WERI-Rb-1 (cell line): ENCODE data around the gene PRR19.

Experiments
- DNase-seq: peaks from one replicate; pipeline ENCODE4 v3.0.0-alpha.2; 2020
- H3K27ac ChIP-seq: fragments of 250-450 bp; sonication (Bioruptor Pico); 2 replicates; pipeline ENCODE4 v1.5.1; 2020; ENCODE audit warnings: mild to moderate bottlenecking, moderate library complexity
- H3K27me3 ChIP-seq: fragments of 250-450 bp; sonication (Bioruptor Pico); 2 replicates; pipeline ENCODE4 v1.5.1; 2021; ENCODE audit warnings: mild to moderate bottlenecking, low read depth, moderate library complexity; ENCODE audit not compliant: insufficient read depth, severe bottlenecking
- H3K36me3 ChIP-seq: fragments of 250-450 bp; sonication (Bioruptor Pico); 2 replicates; pipeline ENCODE4 v1.5.1; 2020; ENCODE audit warnings: mild to moderate bottlenecking, moderate library complexity
- H3K4me3 ChIP-seq: 2 replicates; pipeline ENCODE4 v1.5.1; 2011; ENCODE audit warnings: low read depth, mild to moderate bottlenecking, control low read depth, low read length
- H3K9me3 ChIP-seq: fragments of 250-450 bp; sonication (Bioruptor Pico); 2 replicates; pipeline ENCODE4 v1.5.1; 2021; ENCODE audit warnings: mild to moderate bottlenecking, moderate library complexity; ENCODE audit not compliant: severe bottlenecking
- TF ChIP-seq, protein P1 (sequence below): IDR thresholded peaks from 2 replicates; pipeline ENCODE4 v1.5.1; 2011; ENCODE audit warnings: low read depth, mild to moderate bottlenecking, control low read depth, inconsistent platforms, low read length

Gene PRR19, protein sequence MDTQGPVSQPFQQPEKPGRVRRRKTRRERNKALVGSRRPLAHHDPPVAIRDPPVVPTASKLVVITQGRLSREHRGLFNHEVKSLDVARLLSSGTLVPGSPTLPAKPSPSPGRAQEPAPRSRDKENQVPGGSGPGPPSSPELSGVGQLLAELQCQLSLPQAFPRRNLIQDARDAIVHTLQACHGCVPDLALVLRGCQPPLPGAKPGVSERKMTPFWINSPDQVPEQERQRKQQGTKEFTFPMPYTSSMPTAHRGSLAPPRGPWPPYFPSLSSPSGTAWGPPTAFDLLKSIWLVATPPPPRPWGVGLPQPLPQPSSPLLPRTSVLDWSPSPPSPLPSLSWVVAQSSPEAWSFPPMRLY

DNA sequence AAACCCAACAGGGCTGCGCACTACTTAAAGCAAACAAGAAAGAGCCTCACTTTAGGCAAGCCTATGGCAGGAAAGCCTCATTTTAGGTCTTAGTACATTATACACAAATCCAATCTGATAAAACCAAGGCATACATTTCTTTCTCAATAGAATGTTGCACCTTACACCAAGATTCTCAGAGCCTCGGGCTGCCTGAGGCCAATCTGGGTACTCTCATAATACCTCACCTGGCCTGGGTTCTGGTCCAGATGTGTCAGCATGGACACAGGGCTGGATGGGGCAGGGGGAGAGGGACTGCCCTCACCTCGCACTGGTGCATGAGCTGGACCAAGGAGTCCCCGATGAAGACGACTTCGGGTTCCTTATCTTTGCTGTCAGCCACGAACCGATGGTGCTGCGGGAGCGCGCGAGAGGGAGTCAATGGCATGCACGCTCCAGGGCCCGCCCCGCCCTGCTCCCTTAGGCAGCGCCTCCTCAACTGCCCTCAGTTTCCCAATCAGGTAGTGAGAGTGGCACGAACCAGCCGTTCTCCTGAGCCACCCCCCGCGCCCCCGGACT, at the start of gene PRR19:
Gene PRR19 (plus strand): TSS at position 487 of the 558 bp plus-strand sequence. CDS start 7,453 bp downstream, outside the sequence.
- no peak for DNase-seq
- H3K27me3 ChIP-seq = no peaks in the 10 kb centered on the region
- H3K36me3 ChIP-seq = peaks cover 31% of the 10 kb centered on the region

DNA sequence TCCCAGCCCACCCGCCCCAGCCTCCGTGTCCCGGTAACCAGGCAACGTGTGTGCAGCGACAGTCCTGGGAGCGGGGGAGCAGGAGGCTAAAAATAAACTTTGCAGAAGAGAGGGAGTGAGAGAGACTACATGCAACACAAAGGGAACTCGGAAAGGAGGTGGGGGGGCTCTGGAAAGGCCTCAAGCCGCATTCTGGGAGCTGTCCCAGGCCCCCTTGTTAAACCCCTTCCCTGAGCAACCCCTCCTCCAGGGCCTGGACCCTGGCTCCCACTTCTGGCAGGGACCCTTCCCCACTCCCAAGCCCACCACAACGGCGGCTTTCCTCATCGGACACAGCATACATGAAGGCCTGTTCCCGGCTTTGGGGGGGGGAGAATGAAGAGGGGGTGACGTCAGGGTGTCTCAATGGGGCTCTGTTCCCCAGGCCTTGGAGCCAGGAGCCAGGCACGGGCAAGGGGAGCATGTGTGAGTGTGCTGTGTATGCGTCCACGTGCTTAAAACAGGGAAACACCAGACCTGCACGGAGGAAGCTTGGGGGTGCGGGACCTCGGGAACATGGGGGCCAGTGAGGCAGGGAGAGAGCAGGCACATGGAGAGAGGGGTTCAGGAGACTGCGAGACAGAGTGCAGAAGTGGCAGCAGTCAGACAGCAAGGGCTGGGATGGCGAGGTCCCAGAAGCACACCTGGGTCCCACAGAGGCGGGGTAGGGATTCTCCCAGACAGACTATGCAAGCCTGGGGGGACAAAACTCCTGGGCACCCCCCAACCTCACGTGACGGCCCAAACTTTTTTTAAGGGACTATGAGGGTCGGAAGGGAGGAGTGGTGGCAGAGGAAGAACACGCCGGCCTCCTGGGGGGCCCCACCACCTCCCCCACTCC, 49.3 kb upstream of the PRR19 start:
- peak overlapping the region; percentile 68 for H3K4me3 ChIP-seq
- peak overlapping the region; percentile 42 for H3K27ac ChIP-seq
- no peak for DNase-seq
- peaks cover 20% of the 10 kb centered on the region for H3K36me3 ChIP-seq
- TF ChIP-seq, protein P1, sequence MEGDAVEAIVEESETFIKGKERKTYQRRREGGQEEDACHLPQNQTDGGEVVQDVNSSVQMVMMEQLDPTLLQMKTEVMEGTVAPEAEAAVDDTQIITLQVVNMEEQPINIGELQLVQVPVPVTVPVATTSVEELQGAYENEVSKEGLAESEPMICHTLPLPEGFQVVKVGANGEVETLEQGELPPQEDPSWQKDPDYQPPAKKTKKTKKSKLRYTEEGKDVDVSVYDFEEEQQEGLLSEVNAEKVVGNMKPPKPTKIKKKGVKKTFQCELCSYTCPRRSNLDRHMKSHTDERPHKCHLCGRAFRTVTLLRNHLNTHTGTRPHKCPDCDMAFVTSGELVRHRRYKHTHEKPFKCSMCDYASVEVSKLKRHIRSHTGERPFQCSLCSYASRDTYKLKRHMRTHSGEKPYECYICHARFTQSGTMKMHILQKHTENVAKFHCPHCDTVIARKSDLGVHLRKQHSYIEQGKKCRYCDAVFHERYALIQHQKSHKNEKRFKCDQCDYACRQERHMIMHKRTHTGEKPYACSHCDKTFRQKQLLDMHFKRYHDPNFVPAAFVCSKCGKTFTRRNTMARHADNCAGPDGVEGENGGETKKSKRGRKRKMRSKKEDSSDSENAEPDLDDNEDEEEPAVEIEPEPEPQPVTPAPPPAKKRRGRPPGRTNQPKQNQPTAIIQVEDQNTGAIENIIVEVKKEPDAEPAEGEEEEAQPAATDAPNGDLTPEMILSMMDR = no peak
- H3K27me3 ChIP-seq = no peaks in the 10 kb centered on the region
- no peaks in the 10 kb centered on the region for H3K9me3 ChIP-seq

More for the DNA sequence above, at the start of gene PRR19:
- H3K4me3 ChIP-seq = peak within 1 kb of the TSS; percentile 84
- TF ChIP-seq, protein P1 = no peak
- peak within 1 kb of the TSS; percentile 92 for H3K27ac ChIP-seq
- H3K9me3 ChIP-seq = no peaks in the 10 kb centered on the region

DNA sequence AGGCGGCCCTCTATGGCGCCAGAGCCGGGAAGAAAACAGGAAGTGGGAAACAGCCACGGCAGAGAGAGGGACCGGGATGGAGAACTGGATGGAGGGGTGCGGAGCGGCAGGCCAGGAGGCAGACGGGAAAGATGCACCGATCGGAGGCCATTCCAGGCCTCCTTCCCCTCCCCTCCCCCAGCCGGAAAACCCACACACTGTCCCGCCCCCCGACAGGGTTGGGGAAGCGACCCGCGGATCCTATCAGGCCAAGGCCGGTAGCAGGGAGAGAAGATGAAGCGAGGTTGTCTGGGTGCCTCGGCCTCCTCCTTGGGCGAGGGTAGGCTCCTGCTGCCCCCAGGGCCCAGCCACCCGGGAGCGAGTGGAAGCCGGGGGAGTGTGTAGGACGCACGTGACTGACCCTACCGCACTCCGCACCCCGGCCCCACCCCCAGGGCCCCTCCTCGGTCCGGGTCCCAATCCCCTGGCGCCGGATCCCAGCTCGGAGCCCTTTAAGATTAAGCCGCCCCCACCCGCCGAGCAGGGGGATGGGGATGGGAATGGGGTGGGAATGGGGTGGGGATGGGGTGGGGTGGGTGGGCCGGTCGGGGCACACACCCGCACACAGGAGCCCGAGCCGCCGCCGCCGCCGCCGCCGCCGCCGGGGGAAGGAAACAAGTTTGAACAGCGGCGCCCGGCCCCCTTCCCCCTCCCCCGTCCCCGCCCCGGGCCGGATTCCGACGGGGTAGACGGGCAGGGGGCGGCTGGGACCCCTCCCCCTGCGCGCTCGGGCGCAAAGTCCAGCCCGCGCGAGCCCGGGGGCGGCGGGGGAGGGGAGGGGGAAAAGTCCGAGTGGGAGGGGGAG, 48.5 kb upstream of the PRR19 start:
- no peaks in the 10 kb centered on the region for H3K9me3 ChIP-seq
- TF ChIP-seq, protein P1 = no peak
- peak; percentile 79 for DNase-seq
- peak overlapping the region; percentile 85 for H3K27ac ChIP-seq
- no peaks in the 10 kb centered on the region for H3K27me3 ChIP-seq
- peaks cover 19% of the 10 kb centered on the region for H3K36me3 ChIP-seq
- peak overlapping the region; percentile 96 for H3K4me3 ChIP-seq

DNA sequence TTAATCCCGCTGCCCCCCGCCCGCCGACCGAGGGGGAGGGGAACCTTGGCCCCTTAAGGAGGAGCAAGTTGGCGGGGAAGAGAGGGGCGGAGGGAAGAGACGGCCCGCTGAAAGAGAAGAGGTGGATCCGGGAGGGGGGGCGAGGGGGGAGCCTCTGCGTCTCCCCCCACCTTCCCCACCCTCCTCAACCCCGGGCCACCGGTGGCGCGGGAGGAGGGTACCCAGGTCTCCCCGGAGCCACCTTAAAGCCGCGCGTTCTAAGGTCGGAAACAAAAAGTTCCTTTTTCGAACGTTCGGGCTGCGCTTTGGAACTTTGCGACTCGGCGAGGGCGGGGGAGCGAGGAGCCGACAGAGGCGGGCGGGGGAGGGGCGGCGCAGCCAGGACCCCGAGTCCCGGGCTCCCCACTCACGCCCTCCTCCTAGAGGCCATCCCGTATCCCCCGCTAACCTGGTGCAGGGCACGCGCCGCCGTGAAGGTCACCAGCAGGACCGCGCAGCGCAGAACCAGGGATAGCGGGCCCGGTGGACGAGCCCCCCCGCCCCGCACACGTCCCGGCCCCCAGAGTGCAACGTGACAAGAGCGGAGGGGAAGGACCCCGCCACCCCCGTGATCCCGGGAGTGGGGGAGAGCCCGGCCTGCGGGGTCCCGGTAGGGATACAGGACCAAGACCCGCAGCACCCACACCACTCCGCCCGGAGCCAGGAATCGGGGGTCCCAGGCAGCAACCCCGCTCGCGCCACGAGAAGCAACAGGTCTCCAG, 47.7 kb upstream of the PRR19 start:
- DNase-seq = peak; percentile 73
- TF ChIP-seq, protein P1 = no peak
- no peaks in the 10 kb centered on the region for H3K27me3 ChIP-seq
- H3K36me3 ChIP-seq = peaks cover 13% of the 10 kb centered on the region; the same call in 1 of the 2 replicates
- H3K9me3 ChIP-seq = no peaks in the 10 kb centered on the region
- peak overlapping the region; percentile 85 for H3K27ac ChIP-seq
- peak overlapping the region; percentile 96 for H3K4me3 ChIP-seq
